K562 (cell line): ENCODE data around the gene NLK.
"Not testable (repeated sequence)": the region's sequence is repeated elsewhere in the genome, so short reads cannot be mapped to it uniquely, and the experiment has no call there.

Experiments
- ETS2 ChIP-seq: IDR thresholded peaks from 2 replicates; pipeline ENCODE4 v1.6.1; 2016; ENCODE audit warnings: borderline replicate concordance, missing genetic modification characterization, mild to moderate bottlenecking, moderate library complexity, missing compliant biosample characterization; ENCODE audit not compliant: poor library complexity, severe bottlenecking
- KDM5B ChIP-seq: fragments of 200-600 bp; sonication (generic); IDR thresholded peaks from 2 replicates; pipeline ENCODE4 v1.6.1; 2012; ENCODE audit warnings: low read depth, mild to moderate bottlenecking, moderate library complexity, low read length, control low read depth, inconsistent platforms; ENCODE audit not compliant: insufficient replicate concordance
- YY1 ChIP-seq, 3 experiments: IDR thresholded peaks; 2 replicates each; pipeline ENCODE4 v1.6.1; 2011; ENCODE audit warnings: low read length in 2 of 3, mild to moderate bottlenecking in 2 of 3, moderate library complexity in 2 of 3, borderline replicate concordance in 1 of 3, control low read depth in 1 of 3, low read depth in 1 of 3; ENCODE audit not compliant: insufficient read depth in 3 of 3, insufficient replicate concordance in 2 of 3, control insufficient read depth in 1 of 3, insufficient read length in 1 of 3; ENCODE audit errors: extremely low read depth in 1 of 3

DNA sequence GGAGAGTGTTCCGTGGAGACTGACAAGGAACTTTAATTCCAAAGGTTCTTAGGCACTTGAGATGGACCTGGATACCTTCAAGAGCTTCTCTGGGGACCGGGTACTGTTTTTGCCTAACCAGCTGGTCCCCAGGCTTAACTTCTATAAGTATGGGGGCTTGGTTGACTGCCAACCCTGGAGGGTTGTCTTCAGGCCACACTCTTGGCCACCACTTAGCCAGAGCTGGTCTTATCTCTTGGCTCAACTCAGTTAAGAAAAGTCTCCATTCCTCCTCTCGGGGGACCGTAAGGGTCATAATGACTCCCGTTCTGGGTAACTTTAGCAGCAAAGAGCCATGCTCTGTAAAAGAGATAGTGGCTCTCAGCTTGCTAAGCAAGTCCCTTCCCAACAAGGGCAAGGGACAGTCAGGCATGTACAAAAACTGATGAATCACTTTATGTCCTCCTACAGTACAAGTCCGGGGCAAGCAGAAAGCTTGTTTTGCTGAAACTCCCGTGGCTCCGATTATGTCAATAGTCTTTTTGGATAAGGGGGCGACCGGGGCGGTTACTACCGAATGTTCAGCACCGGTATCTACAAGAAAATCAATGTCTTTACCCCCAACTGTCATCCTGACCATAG, 193.7 kb downstream of the NLK start:
- not testable (repeated sequence) for TF ChIP-seq ETS2; KDM5B; YY1 (IDR thresholded peaks at IDR 0.05; ENCODE audit: borderline replicate concordance in 1 of 3, control insufficient read depth in 1 of 3, extremely low read depth in 1 of 3, insufficient read depth in 3 of 3, insufficient read length in 1 of 3, insufficient replicate concordance in 2 of 3, low read depth in 1 of 3, low read length in 2 of 3)
